Measurements from ENCODE around the gene PDE4B.

Gene PDE4B

GRCh38 chr1:66341446-66342089 is 548.9 kb downstream of the PDE4B start:
- Histone ChIP-seq H2AFZ (ENCODE audit: low read depth, low read length) (no peak overlapping the region), H3K4me1 (ENCODE audit: insufficient read depth, low read length) (peaks cover 3% of the 10 kb centered on the region), H3K4me3 (ENCODE audit: low read length) (no peak overlapping the region), H3K9me3 (ENCODE audit: low read length) (no peaks in the 10 kb centered on the region), H3K36me3 (ENCODE audit: insufficient read depth, low read length) (no peaks in the 10 kb centered on the region), H3K27me3 (ENCODE audit: insufficient read depth, low read length) (no peaks in the 10 kb centered on the region)

- Histone ChIP-seq H2AFZ (ENCODE audit: low read depth, low read length) (no peak overlapping the region), H3K4me1 (ENCODE audit: insufficient read depth, low read length) (no peaks in the 10 kb centered on the region), H3K36me3 (ENCODE audit: insufficient read depth, low read length) (no peaks in the 10 kb centered on the region), H3K4me3 (ENCODE audit: low read length) (no peak overlapping the region), H3K27me3 (ENCODE audit: insufficient read depth, low read length) (no peaks in the 10 kb centered on the region), H3K9me3 (ENCODE audit: low read length) (no peaks in the 10 kb centered on the region)
Measured at GRCh38 chr1:66342707-66343106, 550.0 kb downstream of the PDE4B start.

DNA sequence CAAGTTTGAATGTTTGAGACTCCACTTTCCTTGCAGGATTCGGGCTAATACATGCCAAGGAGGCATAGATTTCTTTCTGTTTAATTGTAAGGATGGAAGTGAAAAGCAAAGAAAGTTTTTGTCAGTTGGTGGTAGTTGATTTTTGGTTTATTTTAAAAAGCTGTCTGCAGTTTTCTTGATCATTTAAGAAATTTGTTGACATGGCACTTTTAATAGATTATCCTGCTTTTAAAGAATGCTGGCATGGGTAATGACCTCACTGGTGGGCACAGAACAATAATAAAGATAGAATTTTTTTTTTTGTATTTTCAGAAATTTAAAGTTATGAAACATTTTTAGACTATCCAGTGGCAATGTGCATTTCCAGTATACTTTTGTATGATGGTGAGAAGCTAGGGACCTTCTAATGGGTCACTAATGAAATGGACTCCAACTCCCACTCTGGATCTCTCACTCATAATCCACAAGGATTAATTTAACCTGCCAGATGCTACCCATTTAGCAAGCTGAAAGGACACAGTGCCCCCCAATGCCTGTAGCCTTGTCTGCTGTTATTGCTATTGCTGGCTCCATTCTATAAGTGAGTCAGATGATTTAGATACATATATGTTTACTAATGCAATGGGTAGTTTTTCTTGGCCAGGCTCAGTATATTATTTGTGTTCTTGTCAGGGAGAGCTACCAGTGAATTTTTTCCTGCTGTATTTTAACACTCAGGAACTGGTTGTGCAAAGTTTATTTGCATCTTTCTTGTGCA is 551.1 kb downstream of the PDE4B start:
- Histone ChIP-seq H3K27me3 (ENCODE audit: insufficient read depth, low read length) (no peaks in the 10 kb centered on the region), H3K4me1 (ENCODE audit: insufficient read depth, low read length) (peaks cover under 1% of the 10 kb centered on the region), H3K9me3 (ENCODE audit: low read length) (no peaks in the 10 kb centered on the region), H2AFZ (ENCODE audit: low read depth, low read length) (no peak overlapping the region), H3K36me3 (ENCODE audit: insufficient read depth, low read length) (no peaks in the 10 kb centered on the region), H3K4me3 (ENCODE audit: low read length) (no peak overlapping the region)

GRCh38 chr1:66346057-66346795 is 553.5 kb downstream of the PDE4B start:
- H3K4me3 ChIP-seq (ENCODE audit: low read length) = no peak overlapping the region
- no peak overlapping the region for H2AFZ ChIP-seq (ENCODE audit: low read depth, low read length)
- H3K27me3 ChIP-seq (ENCODE audit: insufficient read depth, low read length) = no peaks in the 10 kb centered on the region
- H3K4me1 ChIP-seq (ENCODE audit: insufficient read depth, low read length) = peaks cover 25% of the 10 kb centered on the region
- H3K9me3 ChIP-seq (ENCODE audit: low read length) = no peaks in the 10 kb centered on the region
- no peaks in the 10 kb centered on the region for H3K36me3 ChIP-seq (ENCODE audit: insufficient read depth, low read length)

- Histone ChIP-seq H2AFZ (ENCODE audit: low read depth, low read length) (no peak overlapping the region), H3K4me1 (ENCODE audit: insufficient read depth, low read length) (peaks cover 31% of the 10 kb centered on the region), H3K4me3 (ENCODE audit: low read length) (no peak overlapping the region), H3K9me3 (ENCODE audit: low read length) (no peaks in the 10 kb centered on the region), H3K27me3 (ENCODE audit: insufficient read depth, low read length) (no peaks in the 10 kb centered on the region), H3K36me3 (ENCODE audit: insufficient read depth, low read length) (no peaks in the 10 kb centered on the region)
Measured at GRCh38 chr1:66346873-66347272, 554.2 kb downstream of the PDE4B start.

DNA sequence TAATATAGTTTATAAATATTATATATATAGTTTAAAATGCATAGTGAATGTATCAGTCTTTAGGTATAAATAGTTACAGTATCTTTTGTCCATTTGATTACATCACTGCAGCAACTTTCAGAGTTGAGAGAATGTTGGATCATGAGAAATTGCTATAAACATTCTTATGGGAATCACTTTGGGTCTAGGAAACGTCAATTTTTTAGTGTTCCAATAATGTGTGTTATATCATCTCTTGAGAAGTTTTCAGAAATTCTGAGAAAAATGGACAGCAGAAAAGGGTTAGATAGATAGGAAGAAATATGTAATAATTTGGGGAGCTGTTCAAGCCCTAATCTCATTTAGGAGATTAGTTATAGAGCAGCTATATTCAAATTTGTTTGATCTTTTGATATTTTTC is 556.1 kb downstream of the PDE4B start:
- Histone ChIP-seq H3K4me1 (ENCODE audit: insufficient read depth, low read length) (peaks cover 47% of the 10 kb centered on the region), H2AFZ (ENCODE audit: low read depth, low read length) (no peak overlapping the region), H3K4me3 (ENCODE audit: low read length) (no peak overlapping the region), H3K27me3 (ENCODE audit: insufficient read depth, low read length) (no peaks in the 10 kb centered on the region), H3K36me3 (ENCODE audit: insufficient read depth, low read length) (no peaks in the 10 kb centered on the region), H3K9me3 (ENCODE audit: low read length) (no peaks in the 10 kb centered on the region)

- H2AFZ ChIP-seq (ENCODE audit: low read depth, low read length) = no peak overlapping the region
- no peak overlapping the region for H3K4me3 ChIP-seq (ENCODE audit: low read length)
- no peaks in the 10 kb centered on the region for H3K36me3 ChIP-seq (ENCODE audit: insufficient read depth, low read length)
- no peaks in the 10 kb centered on the region for H3K27me3 ChIP-seq (ENCODE audit: insufficient read depth, low read length)
- peaks cover 51% of the 10 kb centered on the region for H3K4me1 ChIP-seq (ENCODE audit: insufficient read depth, low read length)
- no peaks in the 10 kb centered on the region for H3K9me3 ChIP-seq (ENCODE audit: low read length)
Measured at GRCh38 chr1:66349242-66349641, 556.5 kb downstream of the PDE4B start.

- no peak overlapping the region for H2AFZ ChIP-seq (ENCODE audit: low read depth, low read length)
- no peaks in the 10 kb centered on the region for H3K36me3 ChIP-seq (ENCODE audit: insufficient read depth, low read length)
- H3K9me3 ChIP-seq (ENCODE audit: low read length) = no peaks in the 10 kb centered on the region
- H3K27me3 ChIP-seq (ENCODE audit: insufficient read depth, low read length) = no peaks in the 10 kb centered on the region
- H3K4me1 ChIP-seq (ENCODE audit: insufficient read depth, low read length) = peaks cover 51% of the 10 kb centered on the region
- H3K4me3 ChIP-seq (ENCODE audit: low read length) = no peak overlapping the region
Measured at GRCh38 chr1:66350001-66350547, 557.4 kb downstream of the PDE4B start.

DNA sequence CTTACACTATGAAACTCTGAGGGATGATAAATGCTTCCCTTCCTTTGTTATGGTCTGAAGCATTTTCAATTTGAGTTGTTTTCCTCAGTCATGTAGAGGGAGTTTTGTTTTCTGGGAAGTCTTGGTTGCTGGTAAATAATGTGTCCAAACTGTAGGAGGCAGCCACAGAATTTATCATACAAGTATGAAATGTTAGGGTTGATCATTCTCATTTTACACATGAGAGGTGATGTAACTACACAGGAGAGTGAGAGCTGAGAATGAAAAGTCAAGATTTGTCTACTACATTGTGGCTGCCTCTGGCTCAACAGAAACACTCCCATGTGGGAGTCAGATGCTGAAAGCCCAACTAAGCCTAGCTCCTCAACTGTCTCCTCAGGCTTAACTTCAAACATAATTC is 558.8 kb downstream of the PDE4B start:
- Histone ChIP-seq H3K9me3 (ENCODE audit: low read length) (no peaks in the 10 kb centered on the region), H3K36me3 (ENCODE audit: insufficient read depth, low read length) (no peaks in the 10 kb centered on the region), H2AFZ (ENCODE audit: low read depth, low read length) (peak overlapping the region; percentile 1), H3K4me1 (ENCODE audit: insufficient read depth, low read length) (peaks cover 62% of the 10 kb centered on the region), H3K27me3 (ENCODE audit: insufficient read depth, low read length) (no peaks in the 10 kb centered on the region), H3K4me3 (ENCODE audit: low read length) (no peak overlapping the region)

GRCh38 chr1:66351913-66352312 is 559.2 kb downstream of the PDE4B start:
- H3K9me3 ChIP-seq (ENCODE audit: low read length) = no peaks in the 10 kb centered on the region
- no peaks in the 10 kb centered on the region for H3K36me3 ChIP-seq (ENCODE audit: insufficient read depth, low read length)
- no peak overlapping the region for H3K4me3 ChIP-seq (ENCODE audit: low read length)
- peak overlapping the region; percentile 1 for H2AFZ ChIP-seq (ENCODE audit: low read depth, low read length)
- no peaks in the 10 kb centered on the region for H3K27me3 ChIP-seq (ENCODE audit: insufficient read depth, low read length)
- H3K4me1 ChIP-seq (ENCODE audit: insufficient read depth, low read length) = peaks cover 66% of the 10 kb centered on the region

GRCh38 chr1:66352792-66353191 is 560.1 kb downstream of the PDE4B start:
- Histone ChIP-seq H2AFZ (ENCODE audit: low read depth, low read length) (peak overlapping the region; percentile 27), H3K4me1 (ENCODE audit: insufficient read depth, low read length) (peaks cover 75% of the 10 kb centered on the region), H3K9me3 (ENCODE audit: low read length) (no peaks in the 10 kb centered on the region), H3K36me3 (ENCODE audit: insufficient read depth, low read length) (peaks cover 5% of the 10 kb centered on the region), H3K4me3 (ENCODE audit: low read length) (peak overlapping the region; percentile 82), H3K27me3 (ENCODE audit: insufficient read depth, low read length) (no peaks in the 10 kb centered on the region)

DNA sequence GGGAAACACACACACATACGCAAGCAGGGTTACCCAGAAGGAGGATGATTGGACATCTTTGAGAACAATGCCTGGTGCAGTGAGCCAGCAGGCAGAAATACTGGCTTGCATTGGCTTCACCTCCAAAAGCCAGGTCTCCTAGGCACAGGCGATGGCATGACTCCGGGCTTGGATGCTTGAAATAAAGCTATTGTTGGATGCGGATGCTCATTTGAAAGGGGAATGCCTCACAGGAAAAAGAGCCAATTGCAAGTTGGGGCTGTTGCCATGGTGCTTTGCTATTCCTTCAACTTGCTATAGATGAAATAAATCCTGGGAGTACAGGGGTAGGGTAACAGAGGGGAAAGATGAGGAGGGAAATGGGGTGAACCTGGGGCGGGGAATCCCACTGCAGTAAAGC is 560.6 kb downstream of the PDE4B start:
- Histone ChIP-seq H3K9me3 (ENCODE audit: low read length) (no peaks in the 10 kb centered on the region), H3K27me3 (ENCODE audit: insufficient read depth, low read length) (no peaks in the 10 kb centered on the region), H2AFZ (ENCODE audit: low read depth, low read length) (peak overlapping the region; percentile 27), H3K36me3 (ENCODE audit: insufficient read depth, low read length) (peaks cover 9% of the 10 kb centered on the region), H3K4me3 (ENCODE audit: low read length) (peak overlapping the region; percentile 82), H3K4me1 (ENCODE audit: insufficient read depth, low read length) (peaks cover 80% of the 10 kb centered on the region)

Data from neuron (in vitro differentiated cells).